GM19455 (cell line): ENCODE measurements around the gene LY9.
A peak's percentile ranks its signal among the peaks of the same experiment; 100 is the strongest.

Experiments used
- ATAC-seq: cut with Tn5 transposase; IDR thresholded peaks from one replicate; pipeline ENCODE4 v1.9.1; 2021; ENCODE audit not compliant: unreplicated experiment

Gene LY9, protein sequence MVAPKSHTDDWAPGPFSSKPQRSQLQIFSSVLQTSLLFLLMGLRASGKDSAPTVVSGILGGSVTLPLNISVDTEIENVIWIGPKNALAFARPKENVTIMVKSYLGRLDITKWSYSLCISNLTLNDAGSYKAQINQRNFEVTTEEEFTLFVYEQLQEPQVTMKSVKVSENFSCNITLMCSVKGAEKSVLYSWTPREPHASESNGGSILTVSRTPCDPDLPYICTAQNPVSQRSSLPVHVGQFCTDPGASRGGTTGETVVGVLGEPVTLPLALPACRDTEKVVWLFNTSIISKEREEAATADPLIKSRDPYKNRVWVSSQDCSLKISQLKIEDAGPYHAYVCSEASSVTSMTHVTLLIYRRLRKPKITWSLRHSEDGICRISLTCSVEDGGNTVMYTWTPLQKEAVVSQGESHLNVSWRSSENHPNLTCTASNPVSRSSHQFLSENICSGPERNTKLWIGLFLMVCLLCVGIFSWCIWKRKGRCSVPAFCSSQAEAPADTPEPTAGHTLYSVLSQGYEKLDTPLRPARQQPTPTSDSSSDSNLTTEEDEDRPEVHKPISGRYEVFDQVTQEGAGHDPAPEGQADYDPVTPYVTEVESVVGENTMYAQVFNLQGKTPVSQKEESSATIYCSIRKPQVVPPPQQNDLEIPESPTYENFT

DNA sequence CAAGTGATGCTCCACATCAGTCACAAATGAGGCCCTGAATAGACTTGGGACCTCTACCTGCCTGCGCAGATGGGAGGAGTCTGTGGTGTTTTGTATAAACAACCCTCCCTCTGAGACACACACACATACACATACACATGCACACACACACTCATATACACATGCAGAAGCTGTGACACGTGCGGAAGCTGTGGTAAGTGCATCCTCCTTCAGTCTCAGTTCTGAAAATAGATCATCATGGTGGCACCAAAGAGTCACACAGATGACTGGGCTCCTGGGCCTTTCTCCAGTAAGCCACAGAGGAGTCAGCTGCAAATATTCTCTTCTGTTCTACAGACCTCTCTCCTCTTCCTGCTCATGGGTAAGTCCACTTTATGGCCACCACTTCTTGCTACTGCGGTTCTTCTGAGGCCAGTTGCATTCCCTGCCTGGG is at the start of gene LY9:
LY9 (plus strand) TSS at position 224 of the 433 bp plus-strand sequence; CDS start at position 238, 14 bp downstream.
- peak; percentile 78 for ATAC-seq

DNA sequence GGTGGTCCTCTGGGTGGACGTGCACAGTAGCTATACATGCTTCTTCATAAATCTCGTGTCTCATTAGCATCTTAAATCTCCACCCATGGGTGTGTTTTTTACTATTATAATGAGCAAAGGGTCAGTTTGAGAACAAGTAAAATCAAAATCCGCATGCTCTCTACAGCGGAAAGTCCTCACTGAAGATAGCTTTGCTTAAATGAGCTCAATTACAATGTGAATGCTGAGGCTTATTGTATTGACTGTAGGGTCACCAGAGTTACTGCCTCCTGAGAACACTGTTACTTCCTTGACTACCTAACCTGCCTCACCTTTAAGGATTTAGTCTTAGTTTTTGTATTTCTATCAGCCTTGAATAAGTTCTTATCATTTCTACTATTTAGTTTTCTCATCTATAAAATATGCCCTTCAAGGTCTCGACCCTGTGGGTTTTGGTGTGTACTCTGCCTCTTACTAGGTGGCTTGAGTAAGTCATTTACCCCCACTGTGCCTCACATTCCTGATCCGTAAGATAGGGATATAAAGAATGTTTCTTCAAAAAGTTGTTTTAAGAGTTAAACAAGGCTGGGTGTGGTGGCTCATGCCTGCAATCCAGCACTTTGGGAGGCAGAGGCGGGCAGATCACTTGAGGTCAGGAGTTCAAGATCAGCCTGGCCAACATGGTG is 49.0 kb upstream of the LY9 start:
- no peak for ATAC-seq

DNA sequence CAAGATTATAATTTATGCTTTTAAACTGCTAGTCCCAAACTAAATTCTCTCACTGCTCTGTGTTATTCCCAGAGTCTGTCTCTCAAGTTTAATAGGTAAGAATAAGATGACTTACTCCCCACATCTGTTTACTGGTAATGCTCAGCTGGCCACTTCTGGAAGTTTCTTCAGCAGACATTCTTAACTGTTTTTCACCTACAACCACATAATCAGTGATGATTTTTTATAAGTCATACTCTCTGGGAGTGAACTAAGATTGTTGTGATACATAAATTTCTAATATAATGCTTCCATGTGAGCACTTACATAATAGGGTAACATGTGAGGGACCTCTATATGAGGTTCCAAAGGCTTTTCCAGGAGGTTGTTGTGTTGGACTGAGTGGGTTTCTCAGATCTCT is 48.3 kb upstream of the LY9 start:
- ATAC-seq = no peak

DNA sequence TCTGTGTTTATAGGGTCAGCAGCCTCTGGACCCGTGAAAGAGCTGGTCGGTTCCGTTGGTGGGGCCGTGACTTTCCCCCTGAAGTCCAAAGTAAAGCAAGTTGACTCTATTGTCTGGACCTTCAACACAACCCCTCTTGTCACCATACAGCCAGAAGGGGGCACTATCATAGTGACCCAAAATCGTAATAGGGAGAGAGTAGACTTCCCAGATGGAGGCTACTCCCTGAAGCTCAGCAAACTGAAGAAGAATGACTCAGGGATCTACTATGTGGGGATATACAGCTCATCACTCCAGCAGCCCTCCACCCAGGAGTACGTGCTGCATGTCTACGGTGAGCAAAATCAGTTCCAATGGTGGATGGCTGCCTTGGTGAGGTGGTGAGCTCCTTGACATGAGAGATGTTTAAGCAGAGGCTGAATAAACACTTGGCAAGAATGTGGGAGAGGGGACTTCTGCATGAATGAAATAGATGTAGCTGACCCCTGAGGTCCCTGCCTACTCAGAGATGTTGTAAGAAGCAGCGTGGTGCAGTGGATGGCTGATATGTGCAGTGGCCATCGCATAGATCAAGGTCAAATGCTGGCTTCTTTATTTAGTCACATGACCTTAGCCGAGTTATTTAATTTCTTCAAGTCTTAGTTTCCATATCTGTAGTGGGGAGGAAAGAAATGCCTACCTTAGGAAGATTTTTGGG is 47.6 kb upstream of the LY9 start:
- ATAC-seq = no peak

DNA sequence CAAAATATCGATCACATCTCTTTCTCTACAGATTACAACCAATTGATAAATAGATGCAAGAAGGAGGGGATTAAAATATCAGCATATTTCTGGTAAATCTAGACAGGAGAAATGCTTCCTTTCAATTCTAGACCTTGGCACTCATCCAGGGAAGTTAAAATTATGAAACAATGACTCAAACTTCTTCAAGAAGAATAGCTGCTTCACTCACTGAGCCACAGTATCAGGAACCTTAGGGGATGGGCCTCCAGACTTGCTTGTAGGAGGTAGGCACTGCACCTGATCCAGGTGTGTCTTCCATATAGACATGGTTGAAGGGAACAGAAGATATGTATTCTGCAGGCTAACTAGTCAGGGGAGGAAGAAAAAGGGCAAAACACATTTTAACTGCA is 47.1 kb upstream of the LY9 start:
- ATAC-seq = no peak

DNA sequence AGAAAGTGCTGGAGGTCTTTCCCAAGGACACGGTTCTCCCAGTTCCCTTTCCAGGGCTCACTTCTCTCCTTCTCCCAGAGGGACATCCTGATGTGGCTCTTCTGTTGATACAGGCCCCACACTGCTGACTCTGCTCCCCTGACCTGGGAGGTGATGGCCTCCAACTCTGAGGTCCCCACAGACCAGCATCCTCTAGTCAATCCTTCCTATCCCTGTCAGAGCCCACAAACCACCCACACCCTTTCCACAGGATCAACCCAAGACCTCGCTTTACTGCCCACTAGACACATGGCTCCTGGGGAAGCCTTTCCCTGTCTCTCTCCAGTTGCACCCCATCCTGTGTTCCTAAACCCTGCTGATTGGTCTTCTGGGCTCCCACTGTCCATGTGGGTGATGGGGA is 45.4 kb upstream of the LY9 start:
- ATAC-seq = no peak

DNA sequence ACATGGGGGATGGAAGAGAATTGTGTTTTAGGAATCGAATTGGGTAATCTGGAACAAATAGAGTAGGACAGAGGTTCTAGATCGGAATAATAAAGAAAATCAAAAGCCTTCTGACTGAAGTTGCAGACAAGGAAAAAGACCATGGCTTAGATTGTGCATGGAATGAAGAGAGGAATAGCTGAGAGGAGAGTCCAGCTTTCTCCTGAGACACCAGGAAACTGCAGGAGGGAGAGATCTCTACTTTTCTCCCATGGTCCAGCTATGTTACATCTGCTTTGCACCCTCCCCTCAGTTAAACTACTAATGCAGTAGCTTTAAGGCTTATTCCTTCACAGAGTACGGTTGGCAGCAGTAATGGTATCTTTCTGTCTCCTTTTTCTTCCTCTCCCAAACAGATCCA is 43.6 kb upstream of the LY9 start:
- ATAC-seq = no peak

DNA sequence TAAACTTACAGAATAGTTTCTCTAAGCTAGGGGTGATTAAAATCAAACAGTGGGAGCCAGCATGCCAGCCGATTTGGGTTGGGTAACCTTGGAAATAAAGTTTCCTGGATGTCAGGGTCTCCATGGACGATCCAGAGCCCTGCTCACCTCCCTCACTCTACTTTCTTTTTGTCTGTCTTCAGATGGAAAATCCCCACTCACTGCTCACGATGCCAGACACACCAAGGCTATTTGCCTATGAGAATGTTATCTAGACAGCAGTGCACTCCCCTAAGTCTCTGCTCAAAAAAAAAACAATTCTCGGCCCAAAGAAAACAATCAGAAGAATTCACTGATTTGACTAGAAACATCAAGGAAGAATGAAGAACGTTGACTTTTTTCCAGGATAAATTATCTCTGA is 43.0 kb upstream of the LY9 start:
- no peak for ATAC-seq

DNA sequence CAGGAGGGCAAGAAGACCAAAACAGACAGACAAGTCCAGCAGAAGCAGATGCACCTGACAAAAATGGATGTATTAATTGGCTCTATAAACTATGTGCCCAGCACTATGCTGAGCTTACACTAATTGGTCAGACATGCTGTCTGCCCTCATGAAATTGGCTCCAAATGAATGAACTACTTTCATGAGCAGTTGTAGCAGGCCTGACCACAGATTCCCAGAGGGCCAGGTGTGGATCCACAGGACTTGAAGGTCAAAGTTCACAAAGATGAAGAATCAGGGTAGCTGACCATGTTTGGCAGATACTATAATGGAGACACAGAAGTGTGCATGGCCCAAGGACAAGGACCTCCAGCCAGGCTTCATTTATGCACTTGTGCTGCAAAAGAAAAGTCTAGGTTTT is 42.4 kb upstream of the LY9 start:
- no peak for ATAC-seq

DNA sequence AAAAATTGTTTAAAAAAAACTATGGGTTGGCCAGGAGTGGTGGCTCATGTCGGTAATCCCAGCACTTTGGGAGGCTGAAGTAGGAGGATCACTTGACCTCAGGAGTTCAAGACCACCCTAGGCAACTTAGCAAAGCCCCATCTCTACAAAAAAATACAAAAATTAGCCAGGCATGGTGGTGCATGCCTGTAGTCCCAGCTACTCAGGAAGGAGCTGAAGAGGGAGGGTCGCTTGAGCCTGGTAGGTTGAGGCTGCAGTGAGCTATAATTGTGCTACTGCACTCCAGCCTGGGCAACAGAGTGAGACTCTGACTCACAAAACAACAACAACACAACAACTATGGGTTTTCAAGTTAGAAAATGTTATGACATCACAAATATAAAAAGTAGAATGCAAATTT is 40.5 kb upstream of the LY9 start:
- ATAC-seq = no peak

DNA sequence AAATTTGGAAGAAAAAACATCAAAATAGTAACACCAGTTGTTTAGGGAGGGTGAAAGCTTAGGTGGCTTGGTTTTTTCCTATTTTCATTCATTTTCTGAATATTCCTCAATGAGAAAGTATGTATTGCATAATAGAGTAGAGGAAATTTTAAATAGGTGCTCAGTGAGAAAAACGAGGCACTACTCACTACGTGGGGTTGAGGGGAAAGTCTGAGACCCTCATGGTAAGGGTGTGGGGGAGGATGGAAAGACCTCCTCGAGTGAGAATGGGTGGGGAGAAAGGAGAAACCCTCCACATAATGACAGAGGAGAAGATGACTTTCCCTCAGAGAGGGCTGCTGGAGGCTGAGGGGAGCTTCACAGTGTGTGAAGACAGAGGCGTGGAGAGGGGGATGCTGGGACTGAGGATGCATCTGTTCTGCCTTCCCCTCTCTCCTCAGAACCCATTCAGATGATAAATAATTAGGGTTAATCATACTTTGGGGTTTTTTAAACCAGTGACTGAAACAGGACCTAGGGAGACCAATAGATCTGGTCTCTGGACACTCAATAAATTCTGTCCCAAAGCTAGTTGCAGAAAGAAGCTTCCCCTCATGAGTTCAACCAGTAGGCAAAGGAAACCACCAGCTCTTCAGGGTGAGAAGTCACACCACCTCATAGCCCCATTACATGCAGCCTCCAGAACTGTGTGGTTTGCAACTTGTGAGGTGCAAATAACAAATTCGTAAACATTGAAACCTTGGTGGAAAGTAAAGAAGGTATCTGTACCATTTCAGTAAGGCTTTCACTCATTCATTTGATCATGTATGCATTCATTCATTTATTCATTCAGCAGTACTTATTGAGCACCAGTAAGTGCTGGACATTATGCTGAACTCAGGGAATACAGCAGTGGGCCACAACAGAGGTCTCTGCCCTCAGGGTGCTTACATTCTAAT is 39.8 kb upstream of the LY9 start:
- ATAC-seq = no peak

DNA sequence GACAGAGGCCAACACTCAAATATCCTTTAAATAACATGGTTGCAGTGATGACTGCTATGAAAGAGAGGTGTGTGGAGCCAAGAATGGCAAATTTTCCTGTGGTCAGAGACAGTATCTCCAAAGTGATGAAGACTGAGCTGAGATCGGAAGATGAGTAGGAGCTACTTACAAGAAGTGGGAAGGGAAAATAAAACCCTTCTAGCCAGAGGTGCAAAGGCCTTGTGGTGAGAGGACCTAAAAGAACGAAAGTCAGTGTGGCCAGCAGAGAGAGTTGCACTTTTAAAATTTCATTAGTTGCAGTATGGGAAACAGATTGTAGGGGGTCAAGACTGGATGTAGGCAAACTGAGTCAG is 39.1 kb upstream of the LY9 start:
- ATAC-seq = no peak

DNA sequence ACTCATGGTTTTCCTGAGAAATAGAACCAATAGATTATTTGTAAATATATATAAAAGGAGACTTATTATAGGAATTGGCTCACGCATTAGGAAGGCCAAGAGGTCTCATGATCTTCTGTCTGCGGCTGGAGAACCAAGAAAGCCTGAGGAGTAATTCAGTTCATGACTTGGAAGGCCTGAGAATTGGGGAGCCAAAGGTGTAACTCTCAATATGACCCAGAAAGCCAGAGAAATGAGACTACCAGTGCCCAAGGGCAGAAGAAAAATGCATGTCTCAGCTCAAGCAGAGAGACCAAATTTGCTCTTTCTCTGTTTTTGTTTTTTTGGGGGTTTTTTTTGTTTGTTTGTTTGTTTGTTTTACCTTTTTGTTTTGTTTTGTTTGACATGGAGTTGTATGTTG is 37.5 kb upstream of the LY9 start:
- no peak for ATAC-seq

DNA sequence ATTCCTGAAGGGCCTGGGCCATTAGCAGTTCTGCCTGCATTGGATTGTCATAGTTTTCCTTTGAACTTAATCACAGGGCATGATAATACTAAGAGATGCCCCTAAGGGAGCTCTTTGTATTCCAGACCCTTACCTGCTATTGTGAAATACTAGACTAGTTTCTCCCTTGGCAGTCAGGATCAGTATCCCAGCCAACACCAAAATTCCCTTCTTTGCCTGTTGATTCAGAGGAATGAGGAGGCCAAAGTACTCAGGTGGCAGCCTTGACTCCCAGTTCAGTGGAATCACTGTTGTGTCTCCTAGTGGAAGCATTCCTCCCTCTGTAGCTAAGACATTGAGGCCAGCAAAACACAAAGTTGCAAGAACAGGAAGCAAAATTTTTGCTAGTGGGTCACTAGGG is 36.2 kb upstream of the LY9 start:
- no peak for ATAC-seq

DNA sequence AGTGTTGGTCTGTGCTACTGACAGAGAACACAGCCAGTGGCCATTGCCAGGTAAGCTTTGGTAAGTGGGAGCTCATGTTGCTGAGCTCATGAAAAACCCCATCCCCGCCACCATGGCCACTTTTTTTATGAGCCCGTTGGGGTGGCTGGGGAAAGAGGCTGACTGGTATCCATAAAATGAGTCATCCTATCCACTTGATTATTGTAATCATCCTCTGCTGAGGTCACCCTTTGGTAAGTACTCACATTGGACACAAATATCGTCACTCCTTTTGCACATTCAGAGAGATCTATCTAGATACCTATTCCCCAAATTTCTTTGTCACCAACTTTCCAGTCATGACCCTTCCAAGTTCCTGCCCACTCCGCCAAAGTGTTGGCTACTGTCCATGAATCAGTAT is 34.9 kb upstream of the LY9 start:
- ATAC-seq = no peak

DNA sequence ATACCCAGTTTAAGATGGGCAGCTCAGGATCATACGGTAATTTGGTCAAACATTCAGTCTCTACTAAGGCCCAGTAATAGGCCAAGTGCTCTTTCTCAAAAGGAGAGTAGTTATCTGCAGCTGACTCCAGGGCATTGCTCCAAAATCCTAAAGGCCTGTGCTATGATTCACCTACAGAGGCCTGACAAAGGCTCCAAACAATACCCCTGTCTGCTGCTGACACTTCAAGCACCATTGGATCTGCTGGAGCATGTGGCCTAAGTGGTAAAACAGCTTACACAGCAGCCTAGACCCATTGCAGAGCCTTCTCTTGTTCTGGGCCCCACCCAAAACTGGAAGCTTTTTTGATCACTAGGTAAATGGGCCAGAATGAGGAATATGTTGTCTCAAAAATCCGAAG is 34.1 kb upstream of the LY9 start:
- ATAC-seq = no peak

DNA sequence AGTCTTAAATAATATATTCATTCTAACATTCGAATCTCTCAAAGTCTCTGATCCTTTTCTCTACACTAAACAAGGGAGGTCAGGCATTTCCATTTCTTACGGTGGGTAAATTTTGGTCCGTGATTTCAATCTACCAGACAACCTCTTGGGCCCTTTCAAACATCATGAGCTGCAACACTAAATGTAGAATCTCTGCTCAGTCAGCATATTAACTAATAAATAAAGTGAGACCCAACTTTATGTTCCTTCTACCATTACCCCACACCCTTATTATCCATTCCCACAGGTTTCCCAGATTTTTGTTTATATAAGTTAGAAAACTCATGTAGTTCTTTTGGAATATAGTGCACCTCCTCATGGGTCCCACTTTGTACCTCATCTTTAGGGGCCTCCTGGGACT is 32.0 kb upstream of the LY9 start:
- no peak for ATAC-seq

DNA sequence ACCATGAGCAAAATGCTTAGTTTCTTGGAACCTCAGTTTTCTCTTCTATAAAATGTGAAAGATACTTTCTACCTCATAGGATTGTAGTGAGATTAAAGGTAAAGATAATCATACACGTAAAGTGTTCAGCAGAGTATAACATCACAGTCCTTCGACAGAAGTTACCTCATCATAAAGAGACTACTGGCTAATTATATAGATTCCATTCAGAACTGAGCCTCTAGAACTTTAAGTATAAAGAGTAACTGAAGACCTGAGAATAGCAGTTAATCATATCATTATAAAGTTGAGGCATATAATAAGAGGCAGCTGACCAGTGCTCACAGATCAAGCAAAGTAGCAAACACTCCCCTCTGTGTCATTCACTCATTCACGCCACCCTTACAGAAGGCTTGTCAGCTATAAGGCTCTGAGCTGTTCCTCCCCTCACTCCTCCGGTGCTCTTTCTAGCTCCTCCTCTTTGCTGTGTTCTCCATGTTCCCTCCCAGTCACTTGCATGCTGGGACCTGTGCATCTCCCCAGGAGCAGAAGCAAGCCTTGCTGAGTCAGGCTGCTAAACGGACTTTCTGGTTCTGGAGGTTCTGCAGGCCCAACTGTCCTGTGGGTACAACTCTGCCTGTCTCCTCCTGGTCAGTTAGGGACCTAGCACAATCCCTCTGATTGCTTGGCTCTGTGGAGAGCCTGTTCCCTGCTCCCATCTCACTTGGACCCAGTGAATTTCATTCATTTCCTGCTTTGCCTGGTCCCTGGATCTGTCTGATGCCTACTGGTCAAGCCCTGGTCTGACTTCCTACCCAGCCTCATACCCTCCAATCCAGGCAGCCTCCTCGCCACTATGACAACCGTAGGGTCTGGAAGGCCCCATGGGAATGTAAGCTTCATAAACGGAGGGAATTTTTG is 28.3 kb upstream of the LY9 start:
- ATAC-seq = peak; percentile 71

DNA sequence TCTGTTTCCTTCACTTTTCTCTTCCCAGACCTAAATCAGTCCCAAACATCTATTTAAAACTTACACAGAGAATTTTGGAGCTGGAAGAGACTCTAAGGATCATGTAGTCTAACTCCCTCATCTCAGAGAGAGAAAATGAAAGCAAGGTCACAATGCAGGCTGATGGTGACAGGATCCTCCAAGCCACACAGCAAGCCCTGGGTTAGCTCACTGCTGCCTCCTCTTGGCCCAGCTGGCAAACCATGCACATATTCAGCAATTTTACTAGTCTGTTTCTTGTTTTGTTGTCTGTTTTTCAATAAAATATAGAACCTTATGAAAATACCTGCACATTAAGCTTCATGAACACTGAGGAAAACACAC is 27.7 kb upstream of the LY9 start:
- ATAC-seq = peak; percentile 70

DNA sequence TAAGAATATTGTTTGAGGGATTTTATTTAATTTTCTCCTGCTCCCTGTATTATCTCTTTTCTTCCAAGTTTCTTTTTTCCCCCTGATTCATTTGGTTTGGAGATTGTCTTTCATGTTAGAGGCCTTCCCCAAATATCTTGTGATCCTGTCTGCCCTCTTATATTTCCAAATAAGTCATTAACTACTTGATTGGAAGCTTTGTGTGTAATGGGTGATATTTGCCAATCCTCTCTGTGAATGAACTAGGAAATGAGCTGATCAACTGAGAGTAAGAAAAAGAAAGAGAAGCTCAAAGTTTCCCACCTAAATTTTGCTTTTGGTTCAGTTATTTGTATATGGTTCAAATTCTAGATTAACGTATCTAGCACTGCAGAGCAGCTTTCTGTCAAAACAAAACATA is 23.6 kb upstream of the LY9 start:
- no peak for ATAC-seq
